GM12865 (cell line): ENCODE data around the gene FNDC5.

Experiments used
- DNase-seq: peaks from one replicate; pipeline ENCODE4 v3.0.0; 2010; ENCODE audit warnings: low read depth
- H3K4me3 ChIP-seq: 2 replicates; pipeline ENCODE4 v1.5.1; 2011; ENCODE audit warnings: mild to moderate bottlenecking, low read depth, low read length, control low read depth
- CTCF ChIP-seq: IDR thresholded peaks from 2 replicates; pipeline ENCODE4 v1.5.1; 2011; ENCODE audit warnings: low read length, control low read depth, low read depth, inconsistent platforms; ENCODE audit not compliant: insufficient read depth; ENCODE audit errors: missing control alignments

FNDC5 gene

GRCh38 chr1:32874860-32875752, 4.4 kb upstream of the FNDC5 start:
- TF ChIP-seq CTCF, result no peak
- no peak overlapping the region for H3K4me3 ChIP-seq
- no peak for DNase-seq

GRCh38 chr1:32873484-32873883, 2.8 kb upstream of the FNDC5 start:
- H3K4me3 ChIP-seq, result no peak overlapping the region
- DNase-seq, result no peak
- no peak for TF ChIP-seq CTCF

GRCh38 chr1:32872192-32872460, 1.4 kb upstream of the FNDC5 start:
- DNase-seq, result no peak
- TF ChIP-seq CTCF, result no peak
- no peak overlapping the region for H3K4me3 ChIP-seq

GRCh38 chr1:32871364-32872191, 866 bp upstream of the FNDC5 start:
- H3K4me3 ChIP-seq, result no peak overlapping the region
- no peak for DNase-seq
- TF ChIP-seq CTCF, result no peak

GRCh38 chr1:32869923-32870614, 643 bp downstream of the FNDC5 start:
- no peak for DNase-seq
- no peak overlapping the region for H3K4me3 ChIP-seq
- no peak for TF ChIP-seq CTCF

GRCh38 chr1:32868806-32869455, 1.8 kb downstream of the FNDC5 start:
- no peak for TF ChIP-seq CTCF
- DNase-seq, result no peak
- H3K4me3 ChIP-seq, result no peak overlapping the region
